Activated CD4-positive, alpha-beta T cell treated with anti-CD3 and anti-CD28 coated beads, Interleukin-2, Interleukin-4, amounts not matched to agents 100 ng/mL and 50 ng/mL, durations not matched to agents 16 hours and 8 hours (primary cell): ENCODE results near the gene GPR50.

Experiments
- DNase-seq: peaks from one replicate; pipeline ENCODE4 v3.0.0-alpha.2; 2020; ENCODE audit warnings: low spot score

The GPR50 gene

DNA sequence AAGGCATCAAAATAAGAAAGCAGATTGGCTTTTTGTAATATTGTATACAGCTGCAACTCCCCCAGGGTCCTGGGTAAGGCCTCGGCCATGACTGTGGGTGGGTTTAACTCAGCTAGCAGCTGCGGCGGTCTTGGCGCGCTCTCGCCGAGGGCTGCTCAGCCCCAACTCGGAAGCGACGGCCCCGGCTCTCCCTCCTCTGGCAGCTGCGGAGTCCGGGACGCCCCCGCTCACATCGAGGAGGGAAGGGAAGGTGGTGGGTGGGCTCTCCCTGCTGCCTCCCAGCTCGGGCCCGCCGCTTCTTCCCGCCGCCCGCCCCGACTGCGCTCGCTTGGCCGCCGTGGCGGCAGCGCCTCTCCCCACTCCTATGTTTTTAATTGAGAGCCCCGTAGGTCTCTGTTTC lies 51.2 kb downstream of the GPR50 start:
- no peak for DNase-seq

DNA sequence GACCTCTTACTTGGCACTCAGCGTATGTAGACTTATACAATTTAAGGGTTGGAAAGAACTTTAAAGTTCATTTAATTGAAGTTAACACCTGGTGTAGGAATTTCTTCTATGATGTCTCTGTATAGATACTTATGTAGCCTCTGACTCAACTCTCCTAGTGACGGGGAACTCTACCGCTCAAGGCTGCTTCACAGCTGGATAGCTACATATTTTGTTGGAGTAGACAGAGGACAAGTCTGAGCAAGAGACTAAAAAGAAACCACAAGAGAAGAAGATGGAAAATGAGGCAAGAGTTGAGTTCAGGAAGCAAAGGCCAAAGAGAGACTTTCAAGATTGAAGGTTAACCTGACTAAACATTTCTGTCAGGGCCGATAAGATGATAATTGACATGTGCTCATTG lies 52.6 kb downstream of the GPR50 start:
- DNase-seq: no peak
